A673 (cell line): ENCODE measurements around the gene FAM210B. TPM values are rescaled to one million over a fixed set of nuclear protein-coding genes. Genes with fewer than 3 reads are reported as not detected.

Experiments used
- BruUV-seq: library from RNA; stranded (reverse); fragments of 400-500 nt; replicated peaks from 2 replicates; lab custom pipeline; 2021; lab: Mats Ljungman, UMichigan
- CTCF ChIA-PET: fragments of 300-600 bp; sonication (Branson Sonifier 250); formaldehyde crosslinking; loops from one replicate; lab custom pipeline; 2022; ENCODE audit warnings: antibody characterized with exemption; lab: Charles Lee
- POLR2A ChIA-PET: fragments of 300-600 bp; sonication (Branson Sonifier 250); formaldehyde crosslinking; loops from one replicate; lab custom pipeline; 2022; ENCODE audit warnings: antibody characterized with exemption; ENCODE audit not compliant: low non-redundant PET; lab: Charles Lee
- DNase-seq: peaks from one replicate; pipeline ENCODE4 v3.0.0-alpha.2; 2015; ENCODE audit warnings: low spot score
- H3K27ac ChIP-seq: fragments of 200-600 bp; sonication (generic); 2 replicates; pipeline ENCODE4 v1.5.1; 2016; ENCODE audit warnings: mixed run types, low read depth, mild to moderate bottlenecking, mixed read lengths, antibody characterized with exemption, low read length; ENCODE audit not compliant: poor library complexity, severe bottlenecking
- H3K27me3 ChIP-seq: fragments of 200-600 bp; sonication (generic); replicated peaks from 2 replicates; pipeline ENCODE4 v1.6.1; 2017; ENCODE audit warnings: mixed run types, low read depth, mild to moderate bottlenecking, mixed read lengths, antibody characterized with exemption, low read length; ENCODE audit not compliant: insufficient read depth, poor library complexity
- H3K36me3 ChIP-seq: fragments of 200-600 bp; sonication (generic); 2 replicates; pipeline ENCODE4 v1.6.1; 2016; ENCODE audit warnings: mixed run types, mild to moderate bottlenecking, mixed read lengths, antibody characterized with exemption, low read length; ENCODE audit not compliant: insufficient read depth, poor library complexity, severe bottlenecking
- H3K4me1 ChIP-seq: fragments of 200-600 bp; sonication (generic); 2 replicates; pipeline ENCODE4 v1.6.1; 2017; ENCODE audit warnings: mixed run types, mild to moderate bottlenecking, mixed read lengths, antibody characterized with exemption, low read length; ENCODE audit not compliant: insufficient read depth, poor library complexity, severe bottlenecking
- H3K4me3 ChIP-seq: fragments of 200-600 bp; sonication (generic); 2 replicates; pipeline ENCODE4 v1.5.1; 2016; ENCODE audit warnings: low read depth, mixed run types, mild to moderate bottlenecking, mixed read lengths, low read length; ENCODE audit not compliant: poor library complexity, severe bottlenecking
- H3K9me3 ChIP-seq: fragments of 200-600 bp; sonication (generic); 2 replicates; pipeline ENCODE4 v1.6.1; 2016; ENCODE audit warnings: mixed run types, low read depth, mild to moderate bottlenecking, mixed read lengths, antibody characterized with exemption, low read length; ENCODE audit not compliant: poor library complexity, severe bottlenecking
- EZH2 ChIP-seq: fragments of 200-600 bp; sonication (generic); IDR thresholded peaks from 2 replicates; pipeline ENCODE4 v1.6.1; 2017; ENCODE audit warnings: borderline replicate concordance, low read depth, mild to moderate bottlenecking, mixed read lengths, antibody characterized with exemption, low read length; ENCODE audit not compliant: poor library complexity, severe bottlenecking
- intact Hi-C: fragments of 100-400 bp; cut with micrococcal nuclease; formaldehyde crosslinking; loops from one replicate; pipeline ENCODE4 v1.10.0; 2022; ENCODE audit not compliant: unreplicated experiment
- total RNA-seq: library from RNA; stranded (reverse); gene quantifications from 2 replicates; pipeline ENCODE4 v1.2.3, GENCODE V29; 2021
- TF ChIP-seq, protein P1 (sequence below): fragments of 300-800, 200-600 bp; sonication (generic); conservative IDR thresholded peaks from 2 replicates; pipeline ENCODE4 v1.5.1; 2017; ENCODE audit warnings: low read depth, mild to moderate bottlenecking, antibody characterized with exemption, low read length, moderate library complexity, mixed read lengths

Gene FAM210B
- total RNA-seq, 1 experiment from 2014 or later, result 5.5 TPM

- intact Hi-C loops, result no loop called here
- DNase-seq, result peak; percentile 33
- no peak for TF ChIP-seq EZH2
- TF ChIP-seq, protein P1, sequence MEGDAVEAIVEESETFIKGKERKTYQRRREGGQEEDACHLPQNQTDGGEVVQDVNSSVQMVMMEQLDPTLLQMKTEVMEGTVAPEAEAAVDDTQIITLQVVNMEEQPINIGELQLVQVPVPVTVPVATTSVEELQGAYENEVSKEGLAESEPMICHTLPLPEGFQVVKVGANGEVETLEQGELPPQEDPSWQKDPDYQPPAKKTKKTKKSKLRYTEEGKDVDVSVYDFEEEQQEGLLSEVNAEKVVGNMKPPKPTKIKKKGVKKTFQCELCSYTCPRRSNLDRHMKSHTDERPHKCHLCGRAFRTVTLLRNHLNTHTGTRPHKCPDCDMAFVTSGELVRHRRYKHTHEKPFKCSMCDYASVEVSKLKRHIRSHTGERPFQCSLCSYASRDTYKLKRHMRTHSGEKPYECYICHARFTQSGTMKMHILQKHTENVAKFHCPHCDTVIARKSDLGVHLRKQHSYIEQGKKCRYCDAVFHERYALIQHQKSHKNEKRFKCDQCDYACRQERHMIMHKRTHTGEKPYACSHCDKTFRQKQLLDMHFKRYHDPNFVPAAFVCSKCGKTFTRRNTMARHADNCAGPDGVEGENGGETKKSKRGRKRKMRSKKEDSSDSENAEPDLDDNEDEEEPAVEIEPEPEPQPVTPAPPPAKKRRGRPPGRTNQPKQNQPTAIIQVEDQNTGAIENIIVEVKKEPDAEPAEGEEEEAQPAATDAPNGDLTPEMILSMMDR, result no peak
- Histone ChIP-seq H3K4me3 (peak overlapping the region; percentile 77), H3K27me3 (no peaks in the 10 kb centered on the region), H3K36me3 (no peaks in the 10 kb centered on the region), H3K9me3 (no peaks in the 10 kb centered on the region), H3K4me1 (no peaks in the 10 kb centered on the region), H3K27ac (no peak overlapping the region)
- ChIA-PET POLR2A (interaction anchor here (0.5 kb wide), 1 partner anchor 22 kb away, joined by 4 read pairs; no protein-coding TSS in a partner anchor), CTCF (no interaction called here)
- no TSS peak for BruUV-seq
Measured at GRCh38 chr20:56359212-56360132, 698 bp downstream of the FAM210B start.

GRCh38 chr20:56360133-56360907 is 1.5 kb downstream of the FAM210B start:
- TF ChIP-seq EZH2, result no peak
- TF ChIP-seq, protein P1, result no peak
- H3K9me3 ChIP-seq, result no peaks in the 10 kb centered on the region
- no peak overlapping the region for H3K4me3 ChIP-seq
- CTCF ChIA-PET, result no interaction called here
- no TSS peak for BruUV-seq
- H3K4me1 ChIP-seq, result no peaks in the 10 kb centered on the region
- no peak for DNase-seq
- POLR2A ChIA-PET, result no interaction called here
- intact Hi-C loops, result no loop called here
- H3K27me3 ChIP-seq, result no peaks in the 10 kb centered on the region
- H3K27ac ChIP-seq, result no peak overlapping the region
- H3K36me3 ChIP-seq, result no peaks in the 10 kb centered on the region

GRCh38 chr20:56360908-56361205 is 2.1 kb downstream of the FAM210B start:
- H3K9me3 ChIP-seq, result no peaks in the 10 kb centered on the region
- DNase-seq, result no peak
- no peak for TF ChIP-seq EZH2
- TF ChIP-seq, protein P1, result no peak
- H3K27me3 ChIP-seq, result no peaks in the 10 kb centered on the region
- BruUV-seq, result no TSS peak
- CTCF ChIA-PET, result no interaction called here
- H3K27ac ChIP-seq, result no peak overlapping the region
- POLR2A ChIA-PET, result no interaction called here
- H3K4me3 ChIP-seq, result no peak overlapping the region
- intact Hi-C loops, result no loop called here
- no peaks in the 10 kb centered on the region for H3K36me3 ChIP-seq
- H3K4me1 ChIP-seq, result no peaks in the 10 kb centered on the region
